HepG2 (cell line): ENCODE measurements around the gene FAF2. TPM values are rescaled to one million over a fixed set of nuclear protein-coding genes. Genes with fewer than 3 reads are reported as not detected.

Source experiments
- ATF4 ChIP-seq, 2 experiments: fragments of 450-650 bp in 1 of 2; sonication (generic) in 1 of 2; formaldehyde crosslinking; IDR thresholded peaks; 2 replicates each; pipeline versions ENCODE4 v1.5.0 to v1.8.0; 2020 to 2022; ENCODE audit warnings: mild to moderate bottlenecking in 1 of 2, missing genetic modification reagents in 1 of 2
- CEBPB ChIP-seq: IDR thresholded peaks from 2 replicates; pipeline ENCODE4 v1.6.1; 2011; ENCODE audit warnings: low read depth, low read length, improper control_type of control experiment, borderline replicate concordance
- CHD4 ChIP-seq: fragments of 200-600 bp; sonication (generic); IDR thresholded peaks from 2 replicates; pipeline ENCODE4 v1.7.0; 2017; ENCODE audit warnings: mild to moderate bottlenecking, low read length, borderline replicate concordance
- CREB1 ChIP-seq, 2 experiments: fragments of 450-650 bp in 1 of 2; IDR thresholded peaks; 2 replicates each; pipeline ENCODE4 v1.6.1; 2016 to 2017; ENCODE audit warnings: control low read depth in 1 of 2, mild to moderate bottlenecking in 1 of 2, missing compliant biosample characterization in 1 of 2, missing genetic modification characterization in 1 of 2
- FOSL2 ChIP-seq: sonication (generic); formaldehyde crosslinking; IDR thresholded peaks from 2 replicates; pipeline ENCODE4 v1.4.0; 2020; ENCODE audit warnings: missing genetic modification reagents
- FOXA3 ChIP-seq: IDR thresholded peaks from 2 replicates; pipeline ENCODE4 v1.6.1; 2016; ENCODE audit warnings: missing genetic modification reagents, missing compliant biosample characterization
- GATA4 ChIP-seq: sonication (generic); IDR thresholded peaks from 2 replicates; pipeline ENCODE4 v1.6.1; 2016; ENCODE audit warnings: antibody characterized with exemption, low read depth, borderline replicate concordance
- GATAD2A ChIP-seq: IDR thresholded peaks from 2 replicates; pipeline ENCODE4 v1.6.1; 2016
- IKZF5 ChIP-seq: IDR thresholded peaks from 2 replicates; pipeline ENCODE4 v1.6.1; 2018; ENCODE audit warnings: missing genetic modification reagents, mild to moderate bottlenecking, missing compliant biosample characterization
- NCOR1 ChIP-seq: fragments of 200-600 bp; sonication (generic); IDR thresholded peaks from 2 replicates; pipeline ENCODE4 v1.7.0; 2017; ENCODE audit warnings: antibody characterized with exemption, low read length, borderline replicate concordance
- RFX1 ChIP-seq: fragments of 450-650 bp; IDR thresholded peaks from 2 replicates; pipeline ENCODE4 v1.6.1; 2017
- RFX3 ChIP-seq: IDR thresholded peaks from 2 replicates; pipeline ENCODE4 v1.6.1; 2016; ENCODE audit warnings: missing biosample characterization, missing genetic modification reagents
- SOX13 ChIP-seq, 3 experiments: fragments of 450-650 bp in 1 of 3; sonication (generic) in 1 of 3; formaldehyde crosslinking in 1 of 3; IDR thresholded peaks in 2 of 3; conservative IDR thresholded peaks in 1 of 3; 2 replicates each; pipeline versions ENCODE4 v1.5.0 to v1.6.1; 2016 to 2020; ENCODE audit warnings: antibody characterized with exemption in 1 of 3, mild to moderate bottlenecking in 1 of 3, missing compliant biosample characterization in 1 of 3, missing genetic modification reagents in 1 of 3, moderate library complexity in 1 of 3
- THAP11 ChIP-seq: IDR thresholded peaks from 2 replicates; pipeline ENCODE4 v1.6.1; 2016; ENCODE audit warnings: missing biosample characterization, missing genetic modification reagents
- ZBTB21 ChIP-seq: sonication (generic); formaldehyde crosslinking; IDR thresholded peaks from 2 replicates; pipeline ENCODE4 v1.4.0; 2020; ENCODE audit warnings: missing genetic modification reagents
- ZNF644 ChIP-seq: IDR thresholded peaks from 2 replicates; pipeline ENCODE4 v1.6.1; 2016; ENCODE audit warnings: low read depth
- polyA plus RNA-seq, 8 experiments: library from polyadenylated mRNA; depleted of rRNA in 3 of 8; stranded (reverse) in 7 of 8; unstranded in 1 of 8; fragments of >200 nt; fragmentation: Illumina TruSeq in 4 of 8; extraction: Trizol in 4 of 8; gene quantifications; 2 replicates each; pipeline versions ENCODE4 v1.2.1 to v1.2.3, GENCODE V29; 2011 to 2016; ENCODE audit warnings: low read depth in 4 of 8, missing spikeins in 1 of 8, mixed read lengths in 1 of 8; ENCODE audit not compliant: insufficient read depth in 1 of 8
- total RNA-seq, 5 experiments: library from RNA; depleted of rRNA; stranded (reverse); fragments of >200 nt; fragmentation: Illumina TruSeq; extraction: Trizol; gene quantifications; 2 replicates each; pipeline ENCODE4 v1.2.3, GENCODE V29; 2016; ENCODE audit warnings: low read depth in 1 of 5
- TF ChIP-seq, protein P1 (sequence below): sonication (generic); formaldehyde crosslinking; IDR thresholded peaks from 2 replicates; pipeline ENCODE4 v1.4.0; 2020; ENCODE audit warnings: mild to moderate bottlenecking, missing genetic modification reagents

The FAF2 gene
- total and polyA plus RNA-seq, 2 of the 13 experiments (the other 11 are each of a cell fraction or from before 2014, with no cell fraction given): 27.8 to 34.3 TPM

DNA sequence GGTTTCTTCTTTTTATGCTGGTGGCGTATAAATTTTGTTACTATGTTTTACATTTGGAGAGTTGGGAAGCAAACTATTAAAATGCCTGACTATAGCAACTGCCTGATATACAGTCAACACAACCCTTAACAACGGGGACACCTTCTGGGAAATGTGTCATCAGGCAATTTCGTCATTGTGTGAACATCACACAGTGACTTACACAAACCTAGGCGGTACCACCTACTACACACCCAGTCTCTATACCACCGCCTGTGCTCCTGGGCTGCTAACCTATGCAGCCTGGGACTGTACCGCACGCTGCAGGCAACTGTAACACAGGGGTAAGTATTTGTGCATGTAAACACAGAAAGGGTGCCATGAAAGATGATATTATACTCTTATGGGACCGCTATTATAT is 99.6 kb downstream of the FAF2 start (continued):
- TF ChIP-seq, protein P1, sequence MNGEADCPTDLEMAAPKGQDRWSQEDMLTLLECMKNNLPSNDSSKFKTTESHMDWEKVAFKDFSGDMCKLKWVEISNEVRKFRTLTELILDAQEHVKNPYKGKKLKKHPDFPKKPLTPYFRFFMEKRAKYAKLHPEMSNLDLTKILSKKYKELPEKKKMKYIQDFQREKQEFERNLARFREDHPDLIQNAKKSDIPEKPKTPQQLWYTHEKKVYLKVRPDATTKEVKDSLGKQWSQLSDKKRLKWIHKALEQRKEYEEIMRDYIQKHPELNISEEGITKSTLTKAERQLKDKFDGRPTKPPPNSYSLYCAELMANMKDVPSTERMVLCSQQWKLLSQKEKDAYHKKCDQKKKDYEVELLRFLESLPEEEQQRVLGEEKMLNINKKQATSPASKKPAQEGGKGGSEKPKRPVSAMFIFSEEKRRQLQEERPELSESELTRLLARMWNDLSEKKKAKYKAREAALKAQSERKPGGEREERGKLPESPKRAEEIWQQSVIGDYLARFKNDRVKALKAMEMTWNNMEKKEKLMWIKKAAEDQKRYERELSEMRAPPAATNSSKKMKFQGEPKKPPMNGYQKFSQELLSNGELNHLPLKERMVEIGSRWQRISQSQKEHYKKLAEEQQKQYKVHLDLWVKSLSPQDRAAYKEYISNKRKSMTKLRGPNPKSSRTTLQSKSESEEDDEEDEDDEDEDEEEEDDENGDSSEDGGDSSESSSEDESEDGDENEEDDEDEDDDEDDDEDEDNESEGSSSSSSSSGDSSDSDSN (CRISPR knock-in tag): peak; percentile 20; the same call in 1 of the 2 replicates
- peak; percentile 67 for TF ChIP-seq GATAD2A
- TF ChIP-seq THAP11 (CRISPR knock-in tag): no peak
- TF ChIP-seq ATF4 (CRISPR knock-in tag; IDR thresholded peaks at IDR 0.05): peak in 1 of 2 experiments; percentile 90; a peak in 2 of 4 replicates
- TF ChIP-seq FOSL2 (CRISPR knock-in tag): peak; percentile 87
- no peak for TF ChIP-seq SOX13 (IDR thresholded peaks at IDR 0.05)
- TF ChIP-seq SOX13 (CRISPR knock-in tag; conservative IDR thresholded peaks at IDR 0.05 in 1 of 2, IDR thresholded peaks at IDR 0.05 in 1 of 2): peak in 1 of 2 experiments; percentile 31; a peak in 1 of 4 replicates
- TF ChIP-seq GATA4: no peak
- TF ChIP-seq CREB1 (IDR thresholded peaks at IDR 0.05): peak; percentile 84
- TF ChIP-seq CREB1 (CRISPR knock-in tag; IDR thresholded peaks at IDR 0.05): peak; percentile 84
- peak; percentile 30; the same call in 1 of the 2 replicates for TF ChIP-seq ZNF644 (CRISPR knock-in tag)
- TF ChIP-seq NCOR1: peak; percentile 46; the same call in 1 of the 2 replicates
- peak; percentile 90 for TF ChIP-seq ZBTB21 (CRISPR knock-in tag)
- TF ChIP-seq RFX1: peak; percentile 73
- no peak for TF ChIP-seq CHD4
- TF ChIP-seq FOXA3: peak; percentile 41
- peak; percentile 59; the same call in 1 of the 2 replicates for TF ChIP-seq IKZF5 (CRISPR knock-in tag)
- peak; percentile 90 for TF ChIP-seq CEBPB
- TF ChIP-seq RFX3 (CRISPR knock-in tag): peak; percentile 62
